ENCODE results near the gene SLC38A6. TPM values are rescaled to one million over a fixed set of nuclear protein-coding genes. Genes with fewer than 3 reads are reported as not detected.

The SLC38A6 gene
- 1 to 10 TPM; 5.8 to 7.4 TPM for total RNA-seq
- polyA plus RNA-seq: 4.1 TPM

DNA sequence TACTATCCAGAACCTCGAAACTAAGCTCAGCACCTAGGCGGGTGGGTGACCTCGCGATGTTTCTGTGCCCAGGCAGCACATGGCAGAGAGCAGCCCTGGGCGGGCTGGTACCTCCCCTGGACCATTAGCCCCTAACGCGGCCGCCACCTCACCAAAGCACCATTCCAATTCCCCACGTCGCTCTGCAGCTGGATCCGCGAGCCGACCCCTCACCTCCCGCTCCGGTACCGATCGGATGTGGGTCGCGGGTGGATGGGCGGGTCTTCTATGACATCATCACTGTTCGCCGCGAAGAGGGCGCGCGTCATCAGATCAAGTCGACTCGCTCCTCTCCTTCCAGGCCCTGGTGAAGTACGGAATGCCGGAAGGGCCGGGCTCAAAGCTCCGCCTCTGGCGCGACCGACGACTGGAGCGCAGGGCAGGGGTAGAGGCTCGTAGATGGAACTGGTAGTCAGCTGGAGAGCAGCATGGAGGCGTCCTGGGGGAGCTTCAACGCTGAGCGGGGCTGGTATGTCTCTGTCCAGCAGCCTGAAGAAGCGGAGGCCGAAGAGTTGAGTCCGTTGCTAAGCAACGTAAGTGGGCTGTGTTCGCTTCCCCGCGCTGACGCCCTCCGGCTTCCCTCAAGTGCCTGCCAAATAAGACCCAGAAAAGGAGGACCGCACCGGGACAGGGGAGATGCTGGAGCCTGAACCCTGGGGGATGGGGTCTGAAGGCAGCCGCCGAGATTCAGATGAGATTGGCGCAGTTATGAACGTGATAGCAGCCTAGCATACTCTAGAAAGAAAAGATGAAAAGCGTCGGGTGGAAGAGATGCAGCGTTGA lies at the start of gene SLC38A6, which contains the start of gene TRMT5:
SLC38A6 (plus strand) TSS at position 435 of the 822 bp plus-strand sequence; CDS start at position 468, 33 bp downstream.
TRMT5 (minus strand) TSS at position 269 of the 822 bp plus-strand sequence; CDS start at position 163, 106 bp downstream.
- Mint-ChIP-seq H3K36me3 (peaks cover 4 to 12% (median 12%) of the 10 kb centered on the region in 3 donors), H3K9me3 (no peaks in the 10 kb centered on the region), H3K4me1 (peaks cover 18 to 32% (median 31%) of the 10 kb centered on the region in 3 donors), H3K27me3 (no peaks in the 10 kb centered on the region), H3K4me3 (no peak within 1 kb of the TSS), H3K27ac (no peak within 1 kb of the TSS)
- Histone ChIP-seq H3K4me3 (ENCODE audit: low read length) (peak within 1 kb of the TSS; percentile 93), H3K36me3 (ENCODE audit: insufficient read depth, low read length) (no peaks in the 10 kb centered on the region), H3K9me3 (ENCODE audit: low read length) (no peaks in the 10 kb centered on the region), H3K4me1 (ENCODE audit: insufficient read depth, low read length) (peaks cover 19% of the 10 kb centered on the region), H3K27ac (ENCODE audit: low read depth, low read length) (peak within 1 kb of the TSS; percentile 94), H3K27me3 (ENCODE audit: insufficient read depth, low read length, poor library complexity, severe bottlenecking) (no peaks in the 10 kb centered on the region)
- ChIA-PET POLR2A (interaction anchor here (1.1 kb wide), 2 partner anchors 227 to 732 kb away, joined by 3 read pairs; partner anchors contain the start of gene PPM1A), CTCF (interaction anchor here (1.2 kb wide), 1 partner anchor 356 kb away, joined by 4 read pairs; no protein-coding TSS in a partner anchor)
- DNase-seq: peak; percentile 81 to 95 (median 92)

DNA sequence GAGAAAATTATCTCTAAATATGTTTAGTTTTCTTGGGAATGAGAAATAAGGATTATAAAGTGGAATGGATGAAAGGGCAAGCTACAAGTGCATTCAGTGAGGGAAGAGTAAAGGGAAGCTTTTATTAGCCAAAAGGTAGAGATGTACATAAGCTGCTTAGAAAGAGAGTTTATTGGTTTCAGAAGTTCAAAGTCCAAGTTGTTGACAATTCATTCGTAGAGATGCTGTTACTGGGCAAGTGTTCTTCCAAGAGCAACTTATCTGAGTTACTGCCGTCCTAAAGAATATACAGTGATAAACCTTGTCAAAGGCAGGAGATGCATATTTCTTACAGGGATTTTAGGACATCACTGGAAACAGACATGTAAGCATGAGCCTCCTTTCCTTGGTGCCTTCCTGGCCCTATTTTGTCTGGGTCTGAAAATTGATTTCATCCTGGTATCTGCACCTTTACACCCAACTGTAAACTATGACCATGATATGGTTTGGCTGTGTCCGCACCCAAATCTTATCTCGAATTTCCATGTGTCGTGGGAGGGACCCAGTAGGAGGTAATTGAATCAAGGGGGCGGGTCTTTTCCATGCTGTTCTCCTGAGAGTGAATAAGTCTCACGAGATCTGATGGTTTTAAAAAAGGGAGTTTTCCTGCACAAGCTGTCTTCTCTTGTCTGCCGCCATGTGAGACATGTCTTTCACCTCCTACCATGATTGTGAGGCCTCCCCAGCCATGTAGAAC lies 47.0 kb upstream of the SLC38A6 start:
- Mint-ChIP-seq H3K36me3 (peaks cover 0 to 8% (median 7%) of the 10 kb centered on the region in 3 donors), H3K27ac (no peak overlapping the region), H3K4me1 (peaks cover 0 to 1% (median 0%) of the 10 kb centered on the region in 3 donors), H3K9me3 (no peaks in the 10 kb centered on the region), H3K4me3 (no peak overlapping the region), H3K27me3 (no peaks in the 10 kb centered on the region)
- no peak overlapping the region for H3K27ac ChIP-seq (ENCODE audit: low read depth, low read length)
- DNase-seq: no peak
- ChIA-PET CTCF (no interaction called here), POLR2A (no interaction called here)
- H3K4me1 ChIP-seq (ENCODE audit: insufficient read depth, low read length): no peaks in the 10 kb centered on the region
- H3K36me3 ChIP-seq (ENCODE audit: insufficient read depth, low read length): no peaks in the 10 kb centered on the region
- no peak overlapping the region for H3K4me3 ChIP-seq (ENCODE audit: low read length)
- no peaks in the 10 kb centered on the region for H3K27me3 ChIP-seq (ENCODE audit: insufficient read depth, low read length, poor library complexity, severe bottlenecking)
- H3K9me3 ChIP-seq (ENCODE audit: low read length): no peaks in the 10 kb centered on the region

DNA sequence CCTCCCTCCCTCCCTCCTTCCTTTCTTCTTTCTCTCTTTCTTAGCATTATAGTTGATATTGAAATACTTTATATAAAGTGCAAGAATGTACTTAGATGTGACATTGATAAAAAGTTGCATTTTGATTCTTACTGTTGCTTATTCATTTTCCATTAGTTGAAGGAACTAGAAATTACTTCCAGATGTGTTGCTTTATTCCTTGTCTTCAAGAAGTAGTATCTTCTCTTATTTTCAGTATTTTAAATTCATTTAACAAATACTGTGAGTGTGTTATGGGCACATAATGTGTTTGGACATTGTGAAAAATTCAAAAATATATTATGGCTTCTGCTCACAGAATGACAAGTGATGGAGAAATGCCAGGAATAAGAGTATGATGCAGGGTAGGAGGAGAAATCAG lies 45.7 kb upstream of the SLC38A6 start:
- Mint-ChIP-seq H3K36me3 (peaks cover 0 to 12% (median 9%) of the 10 kb centered on the region in 3 donors), H3K4me1 (peaks cover 0 to 5% (median 4%) of the 10 kb centered on the region in 3 donors), H3K27me3 (no peaks in the 10 kb centered on the region), H3K27ac (no peak overlapping the region), H3K9me3 (no peaks in the 10 kb centered on the region), H3K4me3 (no peak overlapping the region)
- Histone ChIP-seq H3K4me3 (ENCODE audit: low read length) (no peak overlapping the region), H3K4me1 (ENCODE audit: insufficient read depth, low read length) (no peaks in the 10 kb centered on the region), H3K36me3 (ENCODE audit: insufficient read depth, low read length) (no peaks in the 10 kb centered on the region), H3K9me3 (ENCODE audit: low read length) (no peaks in the 10 kb centered on the region), H3K27ac (ENCODE audit: low read depth, low read length) (no peak overlapping the region), H3K27me3 (ENCODE audit: insufficient read depth, low read length, poor library complexity, severe bottlenecking) (no peaks in the 10 kb centered on the region)
- no peak for DNase-seq
- CTCF ChIA-PET: no interaction called here
- POLR2A ChIA-PET: no interaction called here

DNA sequence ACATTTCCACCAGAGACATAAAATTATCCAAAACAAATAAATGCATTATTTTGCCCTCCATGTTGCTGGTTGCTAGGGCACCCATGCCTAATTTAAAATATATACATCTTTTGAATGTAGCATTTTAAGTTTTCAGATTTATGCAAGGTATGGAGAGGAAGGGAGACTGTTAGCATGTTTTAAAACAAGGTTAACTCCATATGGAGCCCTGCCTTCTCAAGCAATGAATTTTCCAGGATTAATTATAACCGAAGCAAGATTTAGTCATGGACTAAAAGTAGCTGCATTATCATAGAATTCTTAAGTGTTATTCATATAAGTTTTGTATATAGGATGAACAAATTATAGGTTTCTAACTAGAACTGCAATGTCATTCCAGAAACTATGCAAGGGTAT lies 37.4 kb upstream of the SLC38A6 start:
- H3K4me1 Mint-ChIP-seq: peaks cover 0 to 5% (median 4%) of the 10 kb centered on the region in 3 donors
- CTCF ChIA-PET: no interaction called here

DNA sequence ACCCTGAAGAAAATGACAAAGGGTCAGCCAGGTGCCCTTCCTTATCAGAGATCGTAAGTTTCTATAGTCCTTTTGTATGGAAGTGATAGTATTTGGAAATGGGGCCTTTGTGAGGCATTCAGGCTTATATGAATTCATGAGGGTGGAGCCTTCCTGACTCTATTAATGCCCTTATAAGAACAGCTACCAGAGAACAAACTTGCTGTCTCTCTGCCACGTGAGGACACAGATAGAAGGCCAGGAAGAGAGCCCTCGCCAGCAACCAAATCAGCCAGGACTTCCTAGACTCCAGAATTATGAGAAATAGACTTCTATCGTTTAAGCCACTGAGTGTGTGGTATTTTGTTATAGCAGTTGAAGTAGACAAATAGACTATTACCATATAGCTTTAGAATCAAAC lies 36.8 kb upstream of the SLC38A6 start:
- Mint-ChIP-seq H3K27me3 (no peaks in the 10 kb centered on the region), H3K4me1 (peaks cover 0 to 4% (median 2%) of the 10 kb centered on the region in 3 donors), H3K4me3 (no peak overlapping the region), H3K36me3 (peaks cover 10 to 13% (median 12%) of the 10 kb centered on the region in 3 donors), H3K27ac (peak overlapping the region in 1 of 8 donors; percentile 80), H3K9me3 (no peaks in the 10 kb centered on the region)
- no peaks in the 10 kb centered on the region for H3K9me3 ChIP-seq (ENCODE audit: low read length)
- no peaks in the 10 kb centered on the region for H3K27me3 ChIP-seq (ENCODE audit: insufficient read depth, low read length, poor library complexity, severe bottlenecking)
- no peak overlapping the region for H3K4me3 ChIP-seq (ENCODE audit: low read length)
- POLR2A ChIA-PET: no interaction called here
- H3K4me1 ChIP-seq (ENCODE audit: insufficient read depth, low read length): no peaks in the 10 kb centered on the region
- H3K27ac ChIP-seq (ENCODE audit: low read depth, low read length): no peak overlapping the region
- DNase-seq: no peak
- H3K36me3 ChIP-seq (ENCODE audit: insufficient read depth, low read length): no peaks in the 10 kb centered on the region
- CTCF ChIA-PET: no interaction called here

More for the DNA sequence above, 37.4 kb upstream of the SLC38A6 start:
- H3K9me3 Mint-ChIP-seq: no peaks in the 10 kb centered on the region
- no peak overlapping the region for H3K27ac Mint-ChIP-seq
- H3K27me3 Mint-ChIP-seq: no peaks in the 10 kb centered on the region
- no peaks in the 10 kb centered on the region for H3K4me1 ChIP-seq (ENCODE audit: insufficient read depth, low read length)
- no peak overlapping the region for H3K4me3 Mint-ChIP-seq
- no peak overlapping the region for H3K4me3 ChIP-seq (ENCODE audit: low read length)
- no peaks in the 10 kb centered on the region for H3K27me3 ChIP-seq (ENCODE audit: insufficient read depth, low read length, poor library complexity, severe bottlenecking)
- POLR2A ChIA-PET: no interaction called here
- no peak overlapping the region for H3K27ac ChIP-seq (ENCODE audit: low read depth, low read length)
- no peaks in the 10 kb centered on the region for H3K36me3 ChIP-seq (ENCODE audit: insufficient read depth, low read length)
- H3K9me3 ChIP-seq (ENCODE audit: low read length): no peaks in the 10 kb centered on the region
- no peak for DNase-seq
- H3K36me3 Mint-ChIP-seq: peaks cover 11 to 17% (median 12%) of the 10 kb centered on the region in 3 donors

DNA sequence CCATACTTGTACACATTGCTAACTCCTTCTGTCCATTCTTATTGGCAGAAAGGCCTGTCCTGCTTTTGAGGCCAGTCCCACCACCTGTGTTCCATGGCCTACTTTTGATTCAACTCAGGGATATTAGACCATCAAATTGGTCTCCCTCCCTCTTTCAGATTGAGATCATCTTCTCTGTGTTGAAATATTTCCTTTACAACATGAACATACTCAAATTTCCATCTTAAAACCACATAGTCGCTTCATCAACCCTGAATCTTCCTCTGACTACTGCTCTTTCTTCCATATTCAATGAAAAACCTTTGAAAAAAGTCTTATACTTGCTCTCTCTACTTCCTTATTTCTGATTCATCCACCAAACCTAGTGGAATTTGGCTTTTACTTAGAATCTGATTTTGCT lies 35.1 kb upstream of the SLC38A6 start:
- no peaks in the 10 kb centered on the region for H3K36me3 ChIP-seq (ENCODE audit: insufficient read depth, low read length)
- H3K4me1 ChIP-seq (ENCODE audit: insufficient read depth, low read length): no peaks in the 10 kb centered on the region
- no peak overlapping the region for H3K4me3 Mint-ChIP-seq
- peaks cover 9 to 14% (median 10%) of the 10 kb centered on the region in 3 donors for H3K36me3 Mint-ChIP-seq
- H3K27ac Mint-ChIP-seq: no peak overlapping the region
- DNase-seq: no peak
- no peak overlapping the region for H3K27ac ChIP-seq (ENCODE audit: low read depth, low read length)
- no peaks in the 10 kb centered on the region for H3K9me3 ChIP-seq (ENCODE audit: low read length)
- no peaks in the 10 kb centered on the region for H3K4me1 Mint-ChIP-seq
- no peaks in the 10 kb centered on the region for H3K9me3 Mint-ChIP-seq
- CTCF ChIA-PET: no interaction called here
- POLR2A ChIA-PET: no interaction called here
- no peak overlapping the region for H3K4me3 ChIP-seq (ENCODE audit: low read length)
- H3K27me3 ChIP-seq (ENCODE audit: insufficient read depth, low read length, poor library complexity, severe bottlenecking): no peaks in the 10 kb centered on the region
- H3K27me3 Mint-ChIP-seq: no peaks in the 10 kb centered on the region

DNA sequence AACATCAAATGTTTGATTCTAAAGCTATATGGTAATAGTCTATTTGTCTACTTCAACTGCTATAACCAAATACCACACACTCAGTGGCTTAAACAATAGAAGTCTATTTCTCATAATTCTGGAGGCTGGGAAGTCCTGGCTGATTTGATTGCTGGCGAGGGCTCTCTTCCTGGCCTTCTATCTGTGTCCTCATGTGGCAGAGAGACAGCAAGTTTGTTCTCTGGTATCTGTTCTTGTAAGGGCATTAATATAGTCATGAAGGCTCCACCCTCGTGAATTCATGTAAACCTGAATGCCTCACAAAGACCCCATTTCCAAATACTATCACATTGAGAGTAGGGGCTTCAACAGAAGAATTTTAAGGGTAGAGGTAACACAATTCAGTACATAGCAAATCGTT lies 34.3 kb upstream of the SLC38A6 start:
- H3K9me3 ChIP-seq (ENCODE audit: low read length): no peaks in the 10 kb centered on the region
- Mint-ChIP-seq H3K4me3 (no peak overlapping the region), H3K27me3 (no peaks in the 10 kb centered on the region), H3K27ac (no peak overlapping the region), H3K9me3 (no peaks in the 10 kb centered on the region), H3K36me3 (peaks cover 9 to 11% (median 10%) of the 10 kb centered on the region in 3 donors), H3K4me1 (no peaks in the 10 kb centered on the region)
- no peak overlapping the region for H3K27ac ChIP-seq (ENCODE audit: low read depth, low read length)
- no peaks in the 10 kb centered on the region for H3K36me3 ChIP-seq (ENCODE audit: insufficient read depth, low read length)
- no peaks in the 10 kb centered on the region for H3K27me3 ChIP-seq (ENCODE audit: insufficient read depth, low read length, poor library complexity, severe bottlenecking)
- CTCF ChIA-PET: no interaction called here
- no peak overlapping the region for H3K4me3 ChIP-seq (ENCODE audit: low read length)
- POLR2A ChIA-PET: no interaction called here
- H3K4me1 ChIP-seq (ENCODE audit: insufficient read depth, low read length): no peaks in the 10 kb centered on the region
- no peak for DNase-seq
